ENCODE data around the gene ZNF239. TPM values are rescaled to one million over a fixed set of nuclear protein-coding genes. Genes with fewer than 3 reads are reported as not detected.

ZNF239 gene
- polyA plus RNA-seq, 1 experiment = 5.1 TPM

DNA sequence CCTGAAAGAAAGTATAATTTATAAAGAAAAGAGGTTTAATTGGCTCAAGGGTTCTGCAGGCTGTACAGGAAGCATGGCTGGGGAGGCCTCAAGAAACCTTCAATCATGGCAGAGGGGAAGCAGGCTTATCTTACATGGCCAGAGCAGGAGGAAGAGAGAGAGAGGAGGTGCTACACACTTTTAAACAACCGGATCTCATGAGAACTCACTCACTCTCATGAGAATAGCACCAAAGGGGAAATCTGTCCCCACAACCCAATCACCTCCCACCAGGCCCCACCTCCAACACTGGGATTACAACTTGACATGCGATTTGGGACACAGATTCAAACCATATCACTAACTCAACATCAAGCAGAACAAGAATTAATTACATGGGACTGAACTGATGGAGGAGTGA lies 24.9 kb upstream of the ZNF239 start:
- H3K27me3 ChIP-seq (ENCODE audit: control insufficient read depth, insufficient read depth, low read length) = peaks cover 2% of the 10 kb centered on the region; the same call in 1 of the 2 replicates
- H3K4me3 ChIP-seq (ENCODE audit: low read depth, low read length) = no peak overlapping the region
- DNase-seq (ENCODE audit: low read depth) = no peak
- H3K36me3 ChIP-seq (ENCODE audit: control insufficient read depth, insufficient read depth, low read length) = no peaks in the 10 kb centered on the region
- ChIA-PET POLR2A (no interaction called here), CTCF (no interaction called here)
- TF ChIP-seq, protein P1, sequence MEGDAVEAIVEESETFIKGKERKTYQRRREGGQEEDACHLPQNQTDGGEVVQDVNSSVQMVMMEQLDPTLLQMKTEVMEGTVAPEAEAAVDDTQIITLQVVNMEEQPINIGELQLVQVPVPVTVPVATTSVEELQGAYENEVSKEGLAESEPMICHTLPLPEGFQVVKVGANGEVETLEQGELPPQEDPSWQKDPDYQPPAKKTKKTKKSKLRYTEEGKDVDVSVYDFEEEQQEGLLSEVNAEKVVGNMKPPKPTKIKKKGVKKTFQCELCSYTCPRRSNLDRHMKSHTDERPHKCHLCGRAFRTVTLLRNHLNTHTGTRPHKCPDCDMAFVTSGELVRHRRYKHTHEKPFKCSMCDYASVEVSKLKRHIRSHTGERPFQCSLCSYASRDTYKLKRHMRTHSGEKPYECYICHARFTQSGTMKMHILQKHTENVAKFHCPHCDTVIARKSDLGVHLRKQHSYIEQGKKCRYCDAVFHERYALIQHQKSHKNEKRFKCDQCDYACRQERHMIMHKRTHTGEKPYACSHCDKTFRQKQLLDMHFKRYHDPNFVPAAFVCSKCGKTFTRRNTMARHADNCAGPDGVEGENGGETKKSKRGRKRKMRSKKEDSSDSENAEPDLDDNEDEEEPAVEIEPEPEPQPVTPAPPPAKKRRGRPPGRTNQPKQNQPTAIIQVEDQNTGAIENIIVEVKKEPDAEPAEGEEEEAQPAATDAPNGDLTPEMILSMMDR (IDR thresholded peaks at IDR 0.05; ENCODE audit: insufficient read depth, low read depth, low read length) = no peak

DNA sequence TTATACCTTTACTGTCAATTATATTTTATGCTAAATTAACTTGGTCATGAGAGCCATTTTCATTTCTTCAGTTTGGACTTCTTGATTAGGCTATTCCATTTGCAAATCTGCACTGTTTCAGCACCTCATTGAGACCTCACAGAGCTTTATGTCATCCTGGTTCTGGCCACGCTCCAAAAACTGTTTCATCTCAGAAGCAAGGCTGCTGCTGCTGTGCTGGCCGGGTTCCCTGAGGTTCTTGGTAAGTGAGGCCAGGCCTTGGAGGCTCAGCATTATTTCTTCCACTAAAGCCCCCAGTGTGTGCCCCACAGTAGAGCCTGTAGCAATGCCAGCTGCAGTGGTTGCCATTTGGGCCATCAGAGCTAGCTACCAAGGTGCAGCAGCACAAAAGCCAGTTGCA lies 24.0 kb upstream of the ZNF239 start:
- ChIA-PET POLR2A (interaction anchor here (0.7 kb wide), 1 partner anchor 1281 kb away, joined by 7 read pairs; no protein-coding TSS in a partner anchor), CTCF (interaction anchor here (1.1 kb wide), 1 partner anchor 12 kb away, joined by 4 read pairs; no protein-coding TSS in a partner anchor)
- no peaks in the 10 kb centered on the region for H3K36me3 ChIP-seq (ENCODE audit: control insufficient read depth, insufficient read depth, low read length)
- DNase-seq (ENCODE audit: low read depth) = no peak
- TF ChIP-seq, protein P1 (IDR thresholded peaks at IDR 0.05; ENCODE audit: insufficient read depth, low read depth, low read length) = no peak
- peaks cover 2% of the 10 kb centered on the region; the same call in 1 of the 2 replicates for H3K27me3 ChIP-seq (ENCODE audit: control insufficient read depth, insufficient read depth, low read length)
- H3K4me3 ChIP-seq (ENCODE audit: low read depth, low read length) = no peak overlapping the region

DNA sequence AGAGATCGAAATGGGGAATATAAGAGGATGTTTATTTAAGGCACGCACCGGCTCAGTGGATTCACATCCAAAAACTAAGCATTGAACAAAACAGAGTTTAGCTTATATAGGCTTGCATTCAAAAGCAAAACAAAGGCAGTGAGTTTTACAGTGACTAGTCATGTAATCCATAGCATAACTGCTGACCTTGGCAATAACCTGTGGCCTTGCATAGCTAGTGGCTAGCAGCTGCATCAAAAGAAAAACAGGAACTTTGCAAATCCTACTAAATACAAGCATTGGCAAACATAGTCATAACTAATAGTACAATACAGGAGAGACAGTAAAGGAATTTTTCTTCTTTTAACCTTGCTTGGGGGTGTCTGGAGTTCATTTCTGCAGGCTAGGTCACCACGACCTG lies 22.1 kb upstream of the ZNF239 start:
- Histone ChIP-seq H3K4me3 (ENCODE audit: low read depth, low read length) (no peak overlapping the region), H3K36me3 (ENCODE audit: control insufficient read depth, insufficient read depth, low read length) (no peaks in the 10 kb centered on the region), H3K27me3 (ENCODE audit: control insufficient read depth, insufficient read depth, low read length) (peaks cover 2% of the 10 kb centered on the region)
- ChIA-PET CTCF (no interaction called here), POLR2A (no interaction called here)
- DNase-seq (ENCODE audit: low read depth) = no peak
- TF ChIP-seq, protein P1 (IDR thresholded peaks at IDR 0.05; ENCODE audit: insufficient read depth, low read depth, low read length) = no peak

DNA sequence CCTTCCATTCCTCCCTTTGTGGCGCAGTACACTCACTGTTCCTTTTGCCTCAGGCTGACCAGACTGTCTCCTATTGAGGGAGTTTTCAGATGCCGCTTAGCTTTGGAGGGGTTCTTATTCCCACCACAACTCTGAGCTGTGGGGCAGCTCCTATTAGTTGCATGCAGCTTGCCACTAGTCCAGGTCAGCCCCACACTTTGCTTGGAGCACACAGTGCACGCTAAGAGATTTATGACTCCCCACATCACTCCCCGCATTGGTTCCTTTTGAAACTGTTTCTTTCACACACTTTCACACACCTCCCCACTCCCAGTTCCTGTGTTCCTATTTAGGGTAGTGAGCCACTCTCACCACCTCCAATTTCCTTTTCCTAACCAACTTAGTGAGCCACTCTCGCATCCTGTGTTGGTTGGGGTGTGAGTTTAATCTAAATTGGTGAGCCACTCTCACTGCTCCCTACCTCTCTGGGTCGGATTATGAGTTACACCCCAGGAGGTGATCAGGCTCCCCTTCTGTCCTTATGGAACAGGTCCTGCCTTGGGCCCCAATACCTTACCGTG lies 21.4 kb upstream of the ZNF239 start:
- CTCF ChIA-PET = interaction anchor here (0.7 kb wide), 1 partner anchor 1074 kb away, joined by 3 read pairs; no protein-coding TSS in a partner anchor
- DNase-seq (ENCODE audit: low read depth) = no peak

DNA sequence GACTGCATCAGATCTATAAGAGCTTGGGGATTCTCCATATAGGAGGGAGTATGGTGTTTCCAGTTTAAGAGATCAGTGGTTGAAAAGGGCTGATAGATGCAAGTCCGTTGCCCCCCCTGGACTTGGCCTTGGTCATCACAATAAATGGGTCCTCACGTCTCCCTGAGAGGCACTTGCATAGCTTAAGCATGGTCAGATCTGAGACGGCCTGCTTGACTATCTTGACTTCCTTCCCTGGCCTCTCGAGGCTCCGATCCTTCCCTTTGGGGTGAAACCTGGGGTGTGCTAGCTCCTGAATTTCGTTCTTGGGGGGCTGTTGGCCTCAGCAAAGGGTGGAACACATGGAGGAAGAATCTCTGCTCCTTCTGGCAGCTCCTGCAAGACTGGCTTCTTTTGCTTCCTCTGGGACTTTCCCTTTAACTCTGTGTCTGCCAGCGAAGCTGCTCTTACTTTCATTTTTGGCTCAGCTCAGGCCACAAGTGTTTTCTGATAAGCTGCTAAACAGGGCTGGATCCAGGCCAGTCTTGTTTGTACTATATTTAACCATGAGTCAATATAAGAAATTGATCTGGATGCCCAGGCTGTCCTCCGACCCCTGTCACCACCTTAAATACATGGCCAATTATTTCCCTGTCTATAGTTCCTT lies 20.7 kb upstream of the ZNF239 start:
- CTCF ChIA-PET = interaction anchor here (0.7 to 1.3 kb wide), 3 partner anchors 7 to 12 kb away, joined by 3 read pairs; no protein-coding TSS in a partner anchor
- TF ChIP-seq, protein P1 (IDR thresholded peaks at IDR 0.05; ENCODE audit: insufficient read depth, low read depth, low read length) = no peak

More for the DNA sequence above, 21.4 kb upstream of the ZNF239 start:
- Histone ChIP-seq H3K4me3 (ENCODE audit: low read depth, low read length) (no peak overlapping the region), H3K36me3 (ENCODE audit: control insufficient read depth, insufficient read depth, low read length) (no peaks in the 10 kb centered on the region), H3K27me3 (ENCODE audit: control insufficient read depth, insufficient read depth, low read length) (peaks cover 2% of the 10 kb centered on the region)
- POLR2A ChIA-PET = no interaction called here
- TF ChIP-seq, protein P1 (IDR thresholded peaks at IDR 0.05; ENCODE audit: insufficient read depth, low read depth, low read length) = no peak

More for the DNA sequence above, 20.7 kb upstream of the ZNF239 start:
- POLR2A ChIA-PET = no interaction called here
- H3K36me3 ChIP-seq (ENCODE audit: control insufficient read depth, insufficient read depth, low read length) = no peaks in the 10 kb centered on the region
- H3K4me3 ChIP-seq (ENCODE audit: low read depth, low read length) = no peak overlapping the region
- no peak for DNase-seq (ENCODE audit: low read depth)
- peaks cover 2% of the 10 kb centered on the region for H3K27me3 ChIP-seq (ENCODE audit: control insufficient read depth, insufficient read depth, low read length)
